OCI-LY7 (cell line): ENCODE data around the gene ACKR2. TPM values are rescaled to one million over a fixed set of nuclear protein-coding genes. Genes with fewer than 3 reads are reported as not detected.

Source experiments
- BruUV-seq: library from RNA; stranded (reverse); fragments of 400-500 nt; replicated peaks from 2 replicates; lab custom pipeline; 2021; lab: Mats Ljungman, UMichigan
- CTCF ChIA-PET: fragments of 300-600 bp; sonication (Branson Sonifier 250); formaldehyde crosslinking; loops from one replicate; lab custom pipeline; 2022; ENCODE audit warnings: antibody characterized with exemption; ENCODE audit not compliant: unreplicated experiment; lab: Charles Lee
- POLR2A ChIA-PET: fragments of 300-600 bp; sonication (Branson Sonifier 250); formaldehyde crosslinking; loops from one replicate; lab custom pipeline; 2022; ENCODE audit warnings: antibody characterized with exemption; lab: Charles Lee
- DNase-seq: peaks from one replicate; pipeline ENCODE4 v3.0.0-alpha.2; 2015; ENCODE audit warnings: low spot score
- H2AFZ ChIP-seq: fragments of 200-600 bp; sonication (generic), shearing (Covaris generic); 2 replicates; pipeline ENCODE4 v1.6.1; 2014; ENCODE audit warnings: mild to moderate bottlenecking, antibody characterized with exemption, low read length, moderate library complexity
- H3K27ac ChIP-seq: fragments of 200-600 bp; sonication (generic); 2 replicates; pipeline ENCODE4 v1.5.1; 2014; ENCODE audit warnings: mixed run types, low read depth, mild to moderate bottlenecking, moderate library complexity, low read length, inconsistent platforms; ENCODE audit not compliant: poor library complexity, severe bottlenecking
- H3K36me3 ChIP-seq: fragments of 200-600 bp; sonication (generic); 2 replicates; pipeline ENCODE4 v1.6.1; 2014; ENCODE audit warnings: mild to moderate bottlenecking, antibody characterized with exemption, low read length, moderate library complexity, mixed read lengths; ENCODE audit not compliant: insufficient read depth
- H3K4me1 ChIP-seq: fragments of 200-600 bp; sonication (generic); 2 replicates; pipeline ENCODE4 v1.5.1; 2014; ENCODE audit warnings: mild to moderate bottlenecking, low read length; ENCODE audit not compliant: insufficient read depth, poor library complexity, severe bottlenecking
- H3K4me2 ChIP-seq: fragments of 200-600 bp; sonication (generic); 2 replicates; pipeline ENCODE4 v1.6.1; 2014; ENCODE audit warnings: mild to moderate bottlenecking, low read length
- H3K4me3 ChIP-seq: fragments of 200-600 bp; sonication (generic); 2 replicates; pipeline ENCODE4 v1.5.1; 2014; ENCODE audit warnings: mild to moderate bottlenecking, low read depth, low read length; ENCODE audit not compliant: poor library complexity, severe bottlenecking
- H3K79me2 ChIP-seq: fragments of 200-600 bp; sonication (generic); 2 replicates; pipeline ENCODE4 v1.6.1; 2016; ENCODE audit warnings: low read depth, mild to moderate bottlenecking, low read length, moderate library complexity, mixed read lengths; ENCODE audit not compliant: insufficient read depth
- H3K9me2 ChIP-seq: fragments of 200-600 bp; sonication (generic); 2 replicates; pipeline ENCODE4 v1.6.1; 2016; ENCODE audit warnings: mild to moderate bottlenecking, low read length, mixed read lengths; ENCODE audit not compliant: insufficient read depth
- H3K9me3 ChIP-seq: fragments of 200-600 bp; sonication (generic); 2 replicates; pipeline ENCODE4 v1.6.1; 2014; ENCODE audit warnings: mild to moderate bottlenecking, mixed run types, low read length, mixed read lengths
- H4K20me1 ChIP-seq: fragments of 200-600 bp; sonication (generic); 2 replicates; pipeline ENCODE4 v1.6.1; 2014; ENCODE audit warnings: mild to moderate bottlenecking, antibody characterized with exemption, low read length, moderate library complexity, mixed read lengths; ENCODE audit not compliant: insufficient read depth
- EZH2phosphoT487 ChIP-seq: fragments of 200-600 bp; sonication (generic); IDR thresholded peaks from 2 replicates; pipeline ENCODE4 v1.6.1; 2018; ENCODE audit warnings: low read depth, borderline replicate concordance, mild to moderate bottlenecking, mixed run types, antibody characterized with exemption, low read length, moderate library complexity, mixed read lengths
- intact Hi-C: fragments of 100-400 bp; cut with micrococcal nuclease; formaldehyde crosslinking; loops from one replicate; pipeline ENCODE4 v1.10.0; 2022; ENCODE audit not compliant: unreplicated experiment
- total RNA-seq, 2 experiments: library from RNA; depleted of rRNA in 1 of 2; stranded (reverse); fragments of >200 nt in 1 of 2; shearing (Covaris generic) in 1 of 2; gene quantifications; 2 replicates each; pipeline ENCODE4 v1.2.3, GENCODE V29; 2014 to 2022
- TF ChIP-seq, protein P1 (sequence below): fragments of 200-600 bp; sonication (generic); conservative IDR thresholded peaks from 2 replicates; pipeline ENCODE4 v1.5.1; 2014; ENCODE audit warnings: mild to moderate bottlenecking, antibody characterized with exemption, low read length, moderate library complexity, mixed read lengths

ACKR2 gene
- total RNA-seq, 2 experiments from 2014 or later, result 2.9 TPM; not detected in 1

DNA sequence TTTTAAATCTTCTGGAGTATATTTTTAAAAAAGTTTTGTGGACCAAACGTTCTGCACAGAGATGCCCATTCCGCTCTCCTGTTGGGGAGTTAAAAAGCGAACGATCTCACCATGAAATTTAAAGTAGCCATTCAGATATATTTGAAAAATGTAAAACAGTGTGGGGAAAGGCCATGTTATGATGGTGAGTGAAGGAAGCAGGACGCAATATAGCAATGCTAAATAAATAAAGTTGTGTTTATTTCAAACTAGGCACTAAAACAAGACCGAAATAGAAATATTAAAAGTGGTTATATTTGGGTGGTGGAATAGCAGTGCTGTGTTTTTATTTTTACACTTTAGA, 35.9 kb upstream of the ACKR2 start:
- CTCF ChIA-PET, result no interaction called here

DNA sequence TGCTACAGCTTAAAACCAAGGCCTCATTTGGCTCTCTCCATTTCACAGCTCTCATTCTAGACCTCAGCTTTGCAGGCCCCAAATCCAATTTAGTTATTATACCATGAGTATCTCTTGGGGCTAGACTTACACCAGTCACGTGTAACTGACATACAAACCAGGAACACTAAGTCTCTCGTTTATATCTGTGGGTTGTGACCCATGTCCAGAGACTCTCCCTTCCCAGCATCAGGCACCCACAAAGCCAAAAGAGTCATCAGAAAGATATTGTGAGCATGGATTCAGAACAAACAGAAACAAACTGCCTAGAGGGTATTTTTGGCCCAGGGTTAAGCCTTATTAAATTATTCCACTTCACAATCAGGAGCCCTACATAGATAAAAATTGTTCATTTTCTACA, 30.6 kb upstream of the ACKR2 start:
- H3K79me2 ChIP-seq, result no peaks in the 10 kb centered on the region
- no peak overlapping the region for H3K4me3 ChIP-seq
- BruUV-seq, result no TSS peak
- intact Hi-C loops, result no loop called here
- no peaks in the 10 kb centered on the region for H3K9me2 ChIP-seq
- H3K9me3 ChIP-seq, result no peaks in the 10 kb centered on the region
- DNase-seq, result no peak
- TF ChIP-seq EZH2phosphoT487, result no peak
- TF ChIP-seq, protein P1, sequence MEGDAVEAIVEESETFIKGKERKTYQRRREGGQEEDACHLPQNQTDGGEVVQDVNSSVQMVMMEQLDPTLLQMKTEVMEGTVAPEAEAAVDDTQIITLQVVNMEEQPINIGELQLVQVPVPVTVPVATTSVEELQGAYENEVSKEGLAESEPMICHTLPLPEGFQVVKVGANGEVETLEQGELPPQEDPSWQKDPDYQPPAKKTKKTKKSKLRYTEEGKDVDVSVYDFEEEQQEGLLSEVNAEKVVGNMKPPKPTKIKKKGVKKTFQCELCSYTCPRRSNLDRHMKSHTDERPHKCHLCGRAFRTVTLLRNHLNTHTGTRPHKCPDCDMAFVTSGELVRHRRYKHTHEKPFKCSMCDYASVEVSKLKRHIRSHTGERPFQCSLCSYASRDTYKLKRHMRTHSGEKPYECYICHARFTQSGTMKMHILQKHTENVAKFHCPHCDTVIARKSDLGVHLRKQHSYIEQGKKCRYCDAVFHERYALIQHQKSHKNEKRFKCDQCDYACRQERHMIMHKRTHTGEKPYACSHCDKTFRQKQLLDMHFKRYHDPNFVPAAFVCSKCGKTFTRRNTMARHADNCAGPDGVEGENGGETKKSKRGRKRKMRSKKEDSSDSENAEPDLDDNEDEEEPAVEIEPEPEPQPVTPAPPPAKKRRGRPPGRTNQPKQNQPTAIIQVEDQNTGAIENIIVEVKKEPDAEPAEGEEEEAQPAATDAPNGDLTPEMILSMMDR, result no peak
- no peak overlapping the region for H3K4me2 ChIP-seq
- ChIA-PET POLR2A (interaction anchor here (0.6 to 1.4 kb wide), 3 partner anchors 22 to 52 kb away, joined by 3 to 4 read pairs (median 3); no protein-coding TSS in a partner anchor), CTCF (interaction anchor here (1.0 kb wide), 1 partner anchor 61 kb away, joined by 3 read pairs; no protein-coding TSS in a partner anchor)
- peaks cover 8% of the 10 kb centered on the region; the same call in 1 of the 2 replicates for H4K20me1 ChIP-seq
- H3K36me3 ChIP-seq, result peaks cover 34% of the 10 kb centered on the region
- H2AFZ ChIP-seq, result no peak overlapping the region
- no peak overlapping the region for H3K27ac ChIP-seq
- no peaks in the 10 kb centered on the region for H3K4me1 ChIP-seq

More for the DNA sequence above, 35.9 kb upstream of the ACKR2 start:
- no peaks in the 10 kb centered on the region for H3K4me1 ChIP-seq
- POLR2A ChIA-PET, result interaction anchor here (0.6 kb wide), 1 partner anchor 201 kb away, joined by 6 read pairs; no protein-coding TSS in a partner anchor
- BruUV-seq, result no TSS peak
- peak overlapping the region; percentile 44 for H3K4me3 ChIP-seq
- no peak for DNase-seq
- no peaks in the 10 kb centered on the region for H3K9me2 ChIP-seq
- peak overlapping the region; percentile 59 for H3K4me2 ChIP-seq
- no peaks in the 10 kb centered on the region for H3K79me2 ChIP-seq
- H3K9me3 ChIP-seq, result no peaks in the 10 kb centered on the region
- intact Hi-C loops, result no loop called here
- TF ChIP-seq, protein P1, result no peak
- TF ChIP-seq EZH2phosphoT487, result no peak
- no peaks in the 10 kb centered on the region for H3K36me3 ChIP-seq
- H4K20me1 ChIP-seq, result no peaks in the 10 kb centered on the region
- no peak overlapping the region for H3K27ac ChIP-seq
- H2AFZ ChIP-seq, result peak overlapping the region; percentile 39; the same call in 1 of the 2 replicates

DNA sequence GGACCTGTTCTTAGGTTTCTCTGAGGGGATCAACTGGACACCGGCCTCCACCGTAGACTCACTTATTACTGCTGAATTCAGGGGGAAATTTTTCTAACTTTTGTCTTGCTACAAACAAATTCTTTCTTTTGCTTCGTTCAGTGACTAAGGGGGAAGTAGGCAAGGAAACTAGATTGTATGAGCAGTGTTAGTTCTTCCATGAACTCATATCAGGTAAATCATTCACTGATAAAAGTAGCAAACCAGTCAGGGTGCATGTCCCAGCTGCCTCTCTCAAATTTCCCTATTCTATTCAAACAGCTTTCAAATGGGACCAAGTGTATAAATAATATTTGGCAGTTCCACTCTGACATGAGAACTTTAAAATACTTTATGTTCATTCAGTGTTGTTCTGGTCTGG, 28.8 kb upstream of the ACKR2 start:
- Histone ChIP-seq H2AFZ (no peak overlapping the region), H3K79me2 (no peaks in the 10 kb centered on the region), H3K9me2 (no peaks in the 10 kb centered on the region), H3K9me3 (no peaks in the 10 kb centered on the region), H4K20me1 (peaks cover 8% of the 10 kb centered on the region; the same call in 1 of the 2 replicates), H3K4me1 (no peaks in the 10 kb centered on the region), H3K36me3 (peaks cover 45% of the 10 kb centered on the region), H3K4me2 (no peak overlapping the region), H3K27ac (no peak overlapping the region), H3K4me3 (no peak overlapping the region)
- DNase-seq, result no peak
- TF ChIP-seq EZH2phosphoT487, result no peak
- ChIA-PET POLR2A (interaction anchor here (0.6 kb wide), 1 partner anchor 24 kb away, joined by 3 read pairs; no protein-coding TSS in a partner anchor), CTCF (interaction anchor here (1.1 kb wide), 1 partner anchor 101 kb away, joined by 5 read pairs; no protein-coding TSS in a partner anchor)
- BruUV-seq, result no TSS peak
- intact Hi-C loops, result loop anchor here (2.0 kb wide), 1 partner anchor 50 kb away; no protein-coding TSS in a partner anchor
